NCI-H526 (cell line): ENCODE data around the gene TEX264.
"Not testable (repeated sequence)": the region's sequence is repeated elsewhere in the genome, so short reads cannot be mapped to it uniquely, and the experiment has no call there.

Experiments
- DNase-seq, 2 experiments: peaks; one replicate each; lab custom pipeline; 2025; lab: John Stamatoyannopoulos, UW

TEX264 gene

GRCh38 chr3:51716805-51717204 lies 45.8 kb downstream of the TEX264 start:
- DNase-seq: peak; percentile 84 to 92

GRCh38 chr3:51717446-51717845 lies 46.4 kb downstream of the TEX264 start:
- DNase-seq: no peak

GRCh38 chr3:51717947-51718346 lies 46.9 kb downstream of the TEX264 start:
- DNase-seq: no peak

- peak; percentile 47 to 82 for DNase-seq
These were observed 47.7 kb downstream of the TEX264 start for GRCh38 chr3:51718547-51719409.

GRCh38 chr3:51719410-51720025 lies 48.5 kb downstream of the TEX264 start:
- no peak for DNase-seq

- DNase-seq: no peak
These were observed 49.4 kb downstream of the TEX264 start for GRCh38 chr3:51720292-51721061.

- DNase-seq: no peak
These were observed 50.2 kb downstream of the TEX264 start for GRCh38 chr3:51721062-51721745.

GRCh38 chr3:51722362-51722761 lies 51.3 kb downstream of the TEX264 start:
- no peak for DNase-seq

GRCh38 chr3:51727500-51727899 lies 56.4 kb downstream of the TEX264 start:
- no peak for DNase-seq

- no peak for DNase-seq
These were observed 58.1 kb downstream of the TEX264 start for GRCh38 chr3:51729042-51729633.

- no peak for DNase-seq
These were observed 63.0 kb downstream of the TEX264 start for GRCh38 chr3:51733859-51734571.

GRCh38 chr3:51734572-51734907 lies 63.5 kb downstream of the TEX264 start:
- DNase-seq: no peak

- DNase-seq: no peak
These were observed 64.0 kb downstream of the TEX264 start for GRCh38 chr3:51735039-51735438.

- no peak for DNase-seq
These were observed 64.9 kb downstream of the TEX264 start for GRCh38 chr3:51735950-51736349.

GRCh38 chr3:51739110-51739509 lies 68.1 kb downstream of the TEX264 start:
- DNase-seq: no peak

- DNase-seq: not testable (repeated sequence)
These were observed 71.3 kb downstream of the TEX264 start for GRCh38 chr3:51742320-51742719.

GRCh38 chr3:51742978-51743377 lies 71.9 kb downstream of the TEX264 start:
- DNase-seq: not testable (repeated sequence)

- DNase-seq: no peak
These were observed 76.8 kb downstream of the TEX264 start for GRCh38 chr3:51747840-51748239.

GRCh38 chr3:51748327-51748726 lies 77.3 kb downstream of the TEX264 start:
- DNase-seq: no peak

- no peak for DNase-seq
These were observed 79.8 kb downstream of the TEX264 start for GRCh38 chr3:51750878-51751277.

GRCh38 chr3:51751287-51751686 lies 80.2 kb downstream of the TEX264 start:
- DNase-seq: no peak
